Cerebellar nuclear complex (tissue), 1 donor: ENCODE results near the gene CPZ.

Source experiments
- DNase-seq, 2 experiments: peaks; one replicate each; lab custom pipeline; 2025; lab: John Stamatoyannopoulos, UW

Gene CPZ

DNA sequence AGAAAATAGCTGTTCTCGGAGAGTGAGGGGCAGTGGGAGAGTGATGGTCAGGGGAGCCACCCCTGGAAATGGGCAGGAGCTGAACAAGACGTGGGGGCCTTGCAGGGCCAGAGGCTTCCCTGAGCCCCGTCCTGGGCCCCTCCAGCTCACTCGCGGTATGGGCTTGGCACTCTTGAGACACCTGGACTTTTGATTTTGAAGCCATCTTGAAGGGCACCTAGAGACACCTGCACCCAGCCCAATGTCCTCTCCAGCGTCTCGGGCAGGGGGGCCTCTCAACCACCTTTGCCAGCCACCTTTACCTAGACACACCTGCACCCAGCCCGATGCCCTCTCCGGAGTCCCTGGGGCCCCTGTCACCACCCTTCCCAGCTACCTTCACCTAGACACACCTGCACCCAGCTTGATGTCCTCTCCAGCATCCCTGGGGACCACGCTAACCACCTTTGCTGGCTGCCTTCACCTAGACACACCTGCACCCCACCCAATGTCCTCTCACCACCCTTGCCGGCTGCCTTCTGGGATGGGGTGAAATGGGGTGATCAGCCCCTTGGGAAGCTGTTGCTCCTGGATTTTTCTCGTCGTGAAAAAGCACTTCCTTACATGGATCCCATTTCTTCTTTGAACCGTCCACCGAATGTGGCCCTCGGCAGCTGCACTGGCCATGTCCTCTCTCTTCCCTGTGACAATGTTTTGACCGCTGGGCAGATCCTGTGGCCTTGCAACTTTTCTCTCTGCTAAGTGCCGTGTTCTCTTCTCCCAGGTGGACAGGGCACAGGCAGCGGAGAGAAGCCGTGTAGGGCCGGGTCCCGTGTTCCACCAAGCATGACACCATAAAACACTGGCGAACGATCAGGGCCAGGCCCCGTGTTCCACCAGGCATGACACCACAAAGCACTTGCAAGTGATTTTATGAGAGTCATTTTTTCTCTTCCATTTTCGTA lies 47.5 kb downstream of the CPZ start:
- DNase-seq = no peak

DNA sequence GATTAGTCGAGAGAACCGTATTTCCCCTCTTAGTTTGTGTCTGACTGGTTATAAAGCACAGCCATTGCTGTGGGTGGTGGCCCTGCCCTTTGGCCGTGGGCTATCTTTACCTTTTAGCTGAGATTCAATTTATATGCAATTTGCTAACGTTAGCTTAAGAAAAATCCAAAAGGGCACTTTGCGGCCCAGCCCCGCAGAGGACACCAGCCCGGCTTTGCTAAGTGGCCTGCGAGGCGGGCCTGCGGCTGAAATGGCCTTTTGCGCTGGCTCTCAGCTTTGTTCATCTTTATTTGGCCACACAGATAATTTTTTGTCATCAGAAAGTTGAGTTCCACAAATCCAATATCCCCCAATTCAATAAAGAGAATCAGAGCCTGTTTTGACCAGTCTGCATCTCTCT lies 48.3 kb downstream of the CPZ start:
- no peak for DNase-seq

DNA sequence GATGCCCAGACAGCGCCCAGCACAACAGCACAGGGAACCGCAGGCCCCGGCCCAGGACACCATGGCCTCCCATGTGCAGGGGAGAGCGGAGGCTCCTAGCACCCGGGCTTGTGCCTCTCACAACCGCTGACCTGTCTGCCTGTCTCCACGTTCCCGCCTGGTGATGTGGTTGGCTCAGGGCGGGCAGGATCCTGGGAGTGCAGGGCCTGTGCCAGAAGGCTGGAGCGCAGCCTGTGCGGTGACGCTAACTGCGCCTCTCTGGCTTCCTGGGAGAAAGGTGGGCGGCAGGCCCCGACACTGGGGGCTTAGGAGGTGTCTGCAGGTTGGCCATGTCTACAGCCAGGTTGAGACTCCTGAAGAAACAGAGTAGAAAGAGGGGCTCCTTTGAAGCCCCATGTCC lies 48.7 kb downstream of the CPZ start:
- no peak for DNase-seq

DNA sequence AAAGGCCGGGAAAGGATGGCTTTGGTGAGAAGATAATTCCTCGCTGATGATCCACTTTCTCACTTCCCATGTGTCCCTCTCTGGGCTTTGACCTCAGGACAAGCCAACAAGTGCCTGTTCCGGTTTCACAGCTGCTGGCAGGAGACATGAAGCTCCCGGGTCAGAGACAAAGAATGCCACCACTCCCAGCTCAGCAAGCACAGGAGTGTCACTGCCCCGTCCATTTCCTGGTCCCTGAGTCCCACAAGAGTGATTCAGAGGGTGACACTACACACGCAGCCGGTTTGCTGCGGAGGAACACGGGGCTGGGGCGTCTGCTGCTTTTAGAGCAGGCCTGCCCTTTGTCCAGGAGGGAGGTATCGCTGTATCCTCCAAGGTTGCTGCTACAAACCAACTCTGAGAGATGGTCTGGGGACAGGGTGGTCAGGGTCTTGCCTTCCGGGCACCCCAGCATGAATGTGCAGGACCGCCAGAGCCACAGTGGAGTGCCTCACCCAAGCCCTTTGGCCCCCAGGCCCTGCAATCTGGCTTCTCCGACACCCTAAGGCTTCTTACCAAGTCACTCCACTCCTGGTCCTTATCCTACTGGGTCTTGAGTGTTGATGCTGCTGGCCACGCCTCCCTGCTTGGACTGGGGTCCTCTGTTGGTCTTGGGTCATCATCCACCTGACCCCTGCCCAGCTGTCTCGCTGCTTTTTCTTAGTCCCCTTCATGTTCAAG lies 49.5 kb downstream of the CPZ start:
- DNase-seq = no peak

DNA sequence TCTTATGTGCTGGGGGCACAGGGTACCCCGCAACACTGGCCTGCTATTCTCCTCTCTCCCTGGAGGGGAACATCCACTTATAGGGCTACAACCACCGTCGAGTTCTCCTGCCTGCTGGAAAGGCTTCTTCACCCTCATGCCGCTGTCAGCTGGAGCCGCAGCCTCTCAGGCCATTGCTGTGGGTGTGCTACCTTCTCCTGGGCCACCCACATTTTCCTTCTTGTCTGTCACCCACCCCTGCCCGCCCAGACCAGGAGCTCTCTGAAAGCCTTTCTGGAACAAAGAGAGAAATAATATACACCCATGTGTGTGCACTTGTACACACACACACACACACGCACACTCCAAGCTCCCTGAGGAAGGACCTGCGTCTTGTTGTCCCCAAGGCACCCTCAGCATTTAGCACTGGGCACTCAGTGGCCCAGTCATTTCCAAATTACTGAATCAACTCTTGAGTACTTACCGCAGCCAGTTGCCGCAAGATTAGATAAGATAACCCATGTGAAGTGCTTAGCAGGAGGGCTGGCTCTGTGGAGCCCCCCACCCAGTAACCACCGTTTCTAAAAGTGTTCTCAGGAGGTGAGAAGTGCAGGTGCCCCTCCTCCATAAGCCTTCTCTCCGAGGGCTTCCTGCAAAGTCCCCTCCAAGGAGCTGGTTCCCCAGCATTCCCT lies 50.2 kb downstream of the CPZ start:
- no peak for DNase-seq

DNA sequence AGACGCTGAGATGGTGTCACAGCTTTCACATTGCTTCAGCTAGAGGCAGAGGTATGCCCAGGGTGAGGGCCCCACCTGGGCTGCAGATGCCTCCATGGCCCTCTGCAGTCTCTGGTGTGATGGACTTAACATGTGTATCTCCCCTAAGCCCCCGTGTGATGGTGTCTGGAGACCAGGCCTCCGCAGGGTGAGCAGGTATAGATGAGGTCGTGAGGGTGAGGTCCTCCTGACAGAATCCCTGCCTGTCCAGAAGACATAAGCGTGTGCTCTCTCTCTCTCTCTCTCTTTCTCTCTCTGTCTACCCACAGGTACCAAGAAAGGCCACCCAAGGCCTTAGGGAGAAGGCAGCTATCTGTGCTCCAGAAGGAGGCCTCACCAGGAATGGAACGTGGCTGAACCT lies 50.9 kb downstream of the CPZ start:
- DNase-seq = no peak

DNA sequence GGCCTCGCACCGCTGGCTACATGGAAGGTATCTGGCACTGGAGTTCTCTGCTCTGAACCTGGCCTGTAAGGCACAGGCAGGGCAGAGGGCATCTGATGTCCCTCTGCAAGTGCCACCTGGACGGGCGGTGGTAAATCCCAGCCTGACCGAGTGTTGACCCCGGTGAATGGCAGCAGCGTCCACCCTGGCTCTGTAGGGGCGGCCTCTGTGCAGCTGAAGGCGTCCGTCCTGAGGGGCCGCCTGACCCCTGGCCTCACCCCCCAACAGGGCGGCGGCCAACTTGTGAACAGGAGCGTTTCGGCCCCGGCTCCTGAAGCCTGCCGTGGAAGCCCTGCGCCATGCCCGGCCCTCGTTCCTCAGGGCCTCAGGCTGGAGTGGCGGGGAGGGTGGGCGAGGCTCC lies 51.4 kb downstream of the CPZ start:
- DNase-seq = no peak

DNA sequence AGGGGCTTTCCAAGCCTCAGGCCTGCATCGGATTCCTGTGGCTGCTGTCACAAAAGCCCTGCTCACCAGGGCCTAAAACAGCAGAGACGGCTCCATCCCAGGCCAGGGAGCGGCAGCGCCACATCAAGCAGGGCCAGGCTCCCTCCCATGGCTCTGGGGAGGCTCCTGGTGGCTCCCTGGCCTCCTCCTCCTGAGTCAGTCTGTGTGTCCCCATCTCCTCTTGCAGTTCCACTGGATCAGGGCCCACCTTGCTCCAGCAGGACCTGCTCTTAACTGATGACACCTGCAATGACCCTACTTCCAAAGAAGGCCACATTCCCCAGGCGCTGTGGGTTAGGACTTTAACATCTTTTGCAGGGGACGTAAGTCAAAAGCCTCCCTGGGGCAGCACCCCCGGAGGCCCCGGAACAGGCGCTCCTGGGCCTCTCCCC lies 51.9 kb downstream of the CPZ start:
- DNase-seq = no peak

DNA sequence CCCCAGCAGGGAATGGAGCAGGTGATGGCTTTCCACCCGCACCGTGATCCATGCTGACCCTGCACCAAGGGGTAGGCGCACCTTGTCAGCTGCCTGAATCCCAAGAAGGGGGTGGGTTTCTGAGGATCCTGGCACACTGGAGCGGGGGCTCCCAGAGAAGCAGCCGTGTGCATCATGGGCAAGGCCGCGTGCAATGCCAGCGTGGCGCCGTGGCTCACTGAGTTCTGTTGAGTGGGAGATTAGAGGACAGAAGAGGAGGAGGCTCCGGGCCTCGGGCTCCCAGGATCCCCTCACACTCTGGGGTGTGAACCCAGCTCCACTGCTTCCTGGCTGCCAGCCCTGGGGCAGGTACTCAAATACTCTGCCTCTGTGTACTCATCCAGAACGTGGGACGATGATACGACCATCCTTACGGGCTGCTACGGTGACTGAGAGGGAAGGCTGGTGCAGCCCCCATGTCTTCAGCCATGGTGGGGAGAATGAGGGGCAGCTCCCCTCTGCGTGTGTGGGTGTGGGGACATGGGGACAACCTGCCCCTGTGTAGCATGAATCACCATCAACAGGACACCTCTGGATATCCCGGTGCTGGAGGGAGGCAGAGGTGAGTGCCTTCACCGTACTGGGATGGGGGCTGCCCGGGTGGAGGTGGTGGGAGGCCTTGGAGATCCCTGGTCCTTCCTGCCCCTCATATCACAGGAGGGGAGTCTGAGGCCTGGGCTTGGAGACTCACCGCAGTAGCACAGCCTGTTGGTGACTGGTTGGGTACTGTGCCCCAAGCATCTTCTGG lies 52.6 kb downstream of the CPZ start:
- no peak for DNase-seq

DNA sequence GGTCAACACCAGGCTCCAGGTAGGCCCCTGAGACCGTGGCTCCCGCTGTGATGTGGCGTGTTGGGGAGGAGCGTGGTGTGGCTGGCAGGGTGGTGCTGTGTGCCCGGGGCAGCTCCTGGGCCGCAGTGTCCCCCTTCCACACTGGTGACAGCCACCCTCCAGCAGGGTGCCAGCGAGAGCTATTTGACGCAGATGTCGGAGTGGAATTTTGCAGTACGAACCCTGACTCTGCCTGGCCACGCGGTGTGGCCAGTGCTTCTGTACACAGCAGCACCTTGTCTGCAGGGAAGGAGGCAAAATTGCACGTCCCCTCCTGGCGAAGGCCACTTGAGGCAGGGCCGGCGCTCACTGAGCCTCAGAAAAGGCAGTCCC lies 53.2 kb downstream of the CPZ start:
- no peak for DNase-seq

DNA sequence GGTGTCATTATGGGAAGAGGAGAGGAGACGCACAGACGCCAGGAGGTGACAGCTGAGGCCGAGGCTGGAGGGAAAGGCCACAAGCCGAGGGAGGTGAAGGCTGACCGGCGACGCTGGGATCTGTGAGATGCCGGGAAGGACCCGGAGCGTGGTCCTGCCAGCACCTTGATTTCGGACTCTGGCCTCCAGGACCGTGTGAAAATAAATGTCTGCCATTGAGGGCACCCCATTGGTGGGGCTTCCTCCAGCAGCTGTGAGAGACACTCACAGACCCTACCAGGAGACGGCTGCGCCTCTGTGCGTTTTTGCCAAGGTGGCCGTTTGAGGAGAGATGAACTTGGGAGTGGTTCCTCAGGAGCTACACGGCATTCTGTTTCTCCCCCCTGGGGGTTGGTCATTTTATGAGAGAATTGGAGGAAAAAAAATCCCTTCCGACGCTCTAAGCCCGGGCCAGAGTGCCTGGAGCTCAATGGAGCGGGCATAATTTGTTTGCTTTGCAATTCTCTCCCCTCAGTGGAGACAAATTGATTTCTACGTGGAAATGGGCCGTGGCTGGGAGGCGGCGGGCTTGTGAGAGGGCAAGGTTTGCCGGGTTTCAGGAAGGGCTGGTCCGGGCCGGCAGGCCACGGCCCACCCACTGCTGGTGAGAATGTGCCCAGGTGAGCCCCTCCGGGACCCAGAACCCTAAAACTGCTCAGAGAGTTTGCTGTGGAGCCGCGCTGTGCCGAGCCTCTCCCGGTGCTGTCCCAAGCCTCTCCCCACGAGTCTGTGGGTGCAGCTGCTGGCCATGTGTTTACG lies 53.9 kb downstream of the CPZ start:
- no peak for DNase-seq

DNA sequence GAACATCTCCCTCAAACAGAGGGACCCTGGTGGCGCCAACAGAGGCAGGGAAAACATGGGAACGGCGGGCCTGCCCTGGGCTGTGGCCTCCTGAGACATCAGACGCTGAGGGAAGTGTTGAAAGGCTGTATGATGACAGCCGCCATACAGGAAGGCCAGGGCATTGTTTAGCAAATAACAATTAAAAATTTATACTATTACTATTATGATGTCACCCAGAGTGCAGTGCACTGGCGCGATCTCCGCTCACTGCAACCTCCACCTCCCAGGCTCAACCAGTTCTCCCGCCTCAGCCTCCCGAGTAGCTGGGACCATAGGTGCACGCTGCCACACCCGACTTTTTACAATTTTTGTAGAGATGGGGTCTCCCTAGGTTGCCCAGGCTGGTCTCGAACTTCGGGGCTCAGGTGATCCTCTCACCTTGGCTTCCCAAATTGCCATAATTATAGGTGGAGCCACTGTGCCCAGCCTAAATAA lies 54.6 kb downstream of the CPZ start:
- DNase-seq = no peak

DNA sequence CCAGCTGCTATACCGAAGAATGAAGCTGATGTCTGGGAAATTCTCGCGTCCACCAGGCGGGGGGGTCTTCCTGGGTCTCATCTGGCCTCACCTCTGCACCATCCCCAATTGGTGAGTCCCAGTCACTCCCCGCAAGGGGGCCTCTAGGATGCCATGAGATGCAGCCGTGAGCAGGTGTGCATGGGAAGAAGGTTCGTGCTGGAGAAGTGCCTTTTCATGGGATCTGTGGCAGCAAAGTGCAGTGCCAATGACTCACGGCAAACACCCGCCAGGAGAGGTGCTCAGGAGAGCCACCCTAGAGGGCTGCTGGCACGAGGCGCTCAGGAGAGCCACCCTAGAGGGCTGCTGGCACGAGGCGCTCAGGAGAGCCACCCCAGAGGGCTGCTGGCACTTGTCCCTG lies 55.1 kb downstream of the CPZ start:
- no peak for DNase-seq

DNA sequence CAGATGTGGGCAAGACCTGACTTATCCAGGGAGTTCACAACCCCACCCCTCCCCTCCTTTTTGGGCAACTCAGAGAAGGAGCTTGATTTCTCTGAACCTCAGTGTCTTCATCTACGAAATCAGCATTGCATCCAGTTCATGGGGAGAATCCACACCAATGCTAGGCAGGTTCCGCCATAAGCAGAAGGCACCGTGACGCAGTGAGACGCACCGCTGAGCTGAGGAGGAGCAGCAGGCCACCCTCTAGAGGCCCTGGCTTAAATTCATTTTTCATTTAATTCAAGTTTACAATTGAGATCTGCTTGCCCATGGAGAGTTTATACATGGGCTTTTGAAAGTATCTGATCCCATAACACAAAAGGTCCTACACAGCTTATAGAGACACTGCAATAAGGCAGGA lies 55.7 kb downstream of the CPZ start:
- no peak for DNase-seq

DNA sequence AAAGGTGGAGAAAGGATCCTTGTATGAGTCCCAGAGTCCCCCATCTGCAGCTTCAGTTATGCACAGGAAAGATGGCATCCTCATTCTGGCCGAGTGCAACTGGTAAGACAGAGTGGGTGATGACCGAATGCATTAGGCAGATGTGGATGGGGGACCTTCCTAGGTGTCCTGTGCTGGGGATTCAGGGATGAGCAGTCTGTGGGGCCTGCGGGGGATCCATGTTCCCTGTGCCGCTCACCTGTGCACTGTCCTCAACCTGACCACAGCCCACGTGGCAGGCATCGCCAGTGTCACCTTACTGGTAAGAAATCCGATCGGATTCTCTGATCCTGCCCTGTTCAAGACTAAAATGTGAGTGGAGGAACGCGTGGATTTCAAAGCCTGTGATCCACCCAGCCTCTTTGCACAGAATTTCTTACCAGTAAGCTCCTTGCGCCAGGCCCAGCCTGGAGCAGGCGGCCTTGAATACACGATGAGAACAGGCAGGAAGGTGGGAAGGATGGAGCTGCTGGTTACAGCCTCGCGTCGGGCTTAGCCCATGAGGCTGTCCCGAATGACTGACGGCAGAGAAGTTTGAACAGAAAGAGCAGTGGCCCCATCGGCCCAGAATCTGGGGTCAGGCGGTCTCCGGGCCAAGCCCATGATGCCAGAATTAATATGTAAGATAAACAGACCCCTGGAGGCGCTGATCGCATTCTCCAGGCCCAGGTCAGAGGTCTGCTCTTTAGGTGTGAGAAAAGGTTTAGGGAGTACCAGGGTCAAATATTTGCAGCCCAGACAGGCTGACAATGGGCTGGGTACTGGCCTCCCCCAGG lies 56.5 kb downstream of the CPZ start:
- no peak for DNase-seq

DNA sequence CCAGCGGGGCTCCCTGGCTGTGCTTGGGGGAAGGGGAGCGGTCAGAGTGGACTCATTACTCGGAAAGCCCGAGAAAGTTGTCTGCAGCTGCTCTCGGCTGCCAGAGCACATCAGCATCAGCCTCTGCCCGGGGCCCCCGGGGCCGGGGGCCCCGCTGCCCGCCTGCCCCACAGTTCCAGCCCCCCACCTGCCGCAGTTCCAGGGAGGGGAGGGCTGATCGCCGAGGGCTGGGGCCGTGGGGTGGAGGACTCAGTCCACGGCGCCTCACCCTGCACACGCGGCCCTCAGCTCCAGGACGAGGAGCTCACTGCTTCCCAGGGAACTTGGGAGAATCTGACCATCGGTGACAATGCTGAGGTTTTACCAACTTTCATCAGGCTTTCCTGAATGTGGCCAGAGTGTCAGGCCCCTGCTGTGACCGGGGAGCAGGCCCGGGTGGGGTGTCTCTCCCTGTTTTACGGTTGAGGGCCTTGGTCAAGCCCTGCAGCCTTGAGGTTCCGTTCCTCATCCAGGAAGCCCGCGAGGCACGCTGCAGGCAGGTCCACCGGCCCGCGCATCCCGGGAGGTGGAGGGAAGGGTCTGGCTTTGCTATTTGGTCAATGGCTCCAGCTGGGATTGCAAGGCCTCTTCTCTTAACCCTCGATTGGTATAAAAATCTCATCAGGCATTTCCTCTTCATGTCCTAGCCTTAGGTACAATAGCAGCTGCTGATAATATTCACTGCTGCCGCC lies 57.2 kb downstream of the CPZ start:
- DNase-seq = no peak

DNA sequence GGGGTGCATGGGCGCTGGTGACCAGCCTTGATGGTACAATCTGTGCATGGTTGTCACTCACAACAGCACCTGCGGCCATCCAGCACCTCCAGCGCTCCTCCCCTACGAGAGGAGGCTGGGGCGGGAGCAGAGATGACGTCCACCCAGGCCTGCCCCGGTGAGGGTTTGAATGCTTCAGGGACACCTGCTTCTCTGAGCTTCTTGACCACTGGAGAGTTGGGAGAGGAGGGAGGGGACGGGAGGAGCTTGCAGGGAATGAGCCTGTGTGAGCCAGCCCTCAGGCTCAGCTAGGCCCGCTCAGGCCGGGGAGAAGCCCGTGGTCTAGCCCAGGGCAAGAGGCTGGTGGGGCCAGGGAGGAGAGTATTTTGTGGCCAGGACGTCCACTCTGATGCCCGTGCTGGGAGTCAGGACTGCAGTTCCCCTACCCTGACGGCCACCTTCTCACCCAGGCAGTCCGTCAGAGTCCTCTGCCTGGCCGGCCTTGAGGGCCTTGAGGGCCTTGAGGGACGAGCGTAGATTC lies 59.2 kb downstream of the CPZ start:
- no peak for DNase-seq

DNA sequence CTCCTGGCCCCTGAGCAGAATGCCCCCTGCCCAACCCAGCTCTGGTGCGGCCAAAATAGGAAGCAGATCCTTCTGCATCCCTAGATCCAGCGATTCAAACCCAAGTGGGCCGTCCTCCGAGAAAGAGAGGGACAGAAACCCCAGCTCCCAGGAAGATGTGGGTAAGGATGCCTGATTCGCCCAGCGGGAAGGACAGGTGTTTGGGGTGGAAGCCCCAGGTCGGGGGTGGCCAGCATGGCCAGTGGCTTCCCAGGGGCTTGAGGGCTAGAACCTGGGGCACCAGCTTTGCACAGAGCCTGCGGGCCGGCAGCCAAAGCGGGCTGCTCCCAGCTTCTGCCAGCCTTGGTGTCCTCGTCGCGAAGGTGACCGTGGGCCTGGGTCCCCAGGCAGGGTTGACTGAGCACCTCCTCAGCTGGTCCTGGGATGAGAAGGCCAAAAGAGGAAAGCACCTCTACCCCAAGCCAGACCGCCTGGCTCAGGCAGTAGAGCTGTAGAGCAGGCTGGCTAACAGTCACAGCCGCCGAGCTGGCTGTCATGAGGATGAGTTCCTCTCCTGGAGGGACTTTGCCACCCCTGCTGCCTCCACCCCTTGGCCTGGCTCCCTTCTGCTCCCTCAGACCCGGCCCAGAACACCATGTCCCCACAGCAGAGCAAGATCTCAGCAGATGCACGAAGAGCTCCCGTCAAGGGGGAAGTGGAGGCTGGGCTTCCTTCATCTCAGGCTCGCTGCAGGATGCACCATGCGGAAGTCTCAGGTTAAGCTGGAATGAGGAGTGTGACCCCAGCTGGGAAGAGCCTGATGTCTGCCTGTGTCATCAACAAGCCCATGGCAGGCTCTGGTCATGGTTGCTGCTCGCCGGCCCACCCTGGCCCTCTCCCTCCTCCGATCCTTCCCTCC lies 59.9 kb downstream of the CPZ start:
- no peak for DNase-seq
